PC-3 (cell line): ENCODE data around the gene TMEM14A.

Experiments used
- CTCF ChIP-seq: fragments of 300-600 bp; sonication (generic); conservative IDR thresholded peaks from 2 replicates; pipeline ENCODE4 v1.5.1; 2017; ENCODE audit warnings: antibody characterized with exemption, low read depth, mild to moderate bottlenecking, low read length
- EZH2 ChIP-seq: fragments of 300-600 bp; sonication (generic); IDR thresholded peaks from one replicate; pipeline ENCODE4 v1.6.1; 2017; ENCODE audit warnings: antibody characterized with exemption, mild to moderate bottlenecking, low read length; ENCODE audit not compliant: unreplicated experiment

GRCh38 chr6:52664186-52664990 lies 6.5 kb upstream of the TMEM14A start:
- no peak for TF ChIP-seq EZH2
- TF ChIP-seq CTCF, result no peak
